ENCODE results near the gene MLX.
"Not testable (repeated sequence)": the region's sequence is repeated elsewhere in the genome, so short reads cannot be mapped to it uniquely, and the experiment has no call there.

MLX gene

GRCh38 chr17:42548993-42549755 is 17.7 kb upstream of the MLX start:
- TF ChIP-seq EZH2phosphoT487 (IDR thresholded peaks at IDR 0.05; ENCODE audit: low read length) (no peak), EZH2 (optimal IDR thresholded peaks at IDR 0.05; ENCODE audit: low read depth, low read length) (no peak)
- TF ChIP-seq, protein P1, sequence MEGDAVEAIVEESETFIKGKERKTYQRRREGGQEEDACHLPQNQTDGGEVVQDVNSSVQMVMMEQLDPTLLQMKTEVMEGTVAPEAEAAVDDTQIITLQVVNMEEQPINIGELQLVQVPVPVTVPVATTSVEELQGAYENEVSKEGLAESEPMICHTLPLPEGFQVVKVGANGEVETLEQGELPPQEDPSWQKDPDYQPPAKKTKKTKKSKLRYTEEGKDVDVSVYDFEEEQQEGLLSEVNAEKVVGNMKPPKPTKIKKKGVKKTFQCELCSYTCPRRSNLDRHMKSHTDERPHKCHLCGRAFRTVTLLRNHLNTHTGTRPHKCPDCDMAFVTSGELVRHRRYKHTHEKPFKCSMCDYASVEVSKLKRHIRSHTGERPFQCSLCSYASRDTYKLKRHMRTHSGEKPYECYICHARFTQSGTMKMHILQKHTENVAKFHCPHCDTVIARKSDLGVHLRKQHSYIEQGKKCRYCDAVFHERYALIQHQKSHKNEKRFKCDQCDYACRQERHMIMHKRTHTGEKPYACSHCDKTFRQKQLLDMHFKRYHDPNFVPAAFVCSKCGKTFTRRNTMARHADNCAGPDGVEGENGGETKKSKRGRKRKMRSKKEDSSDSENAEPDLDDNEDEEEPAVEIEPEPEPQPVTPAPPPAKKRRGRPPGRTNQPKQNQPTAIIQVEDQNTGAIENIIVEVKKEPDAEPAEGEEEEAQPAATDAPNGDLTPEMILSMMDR (IDR thresholded peaks at IDR 0.05; ENCODE audit: low read length): no peak
- Histone ChIP-seq H3K79me2 (ENCODE audit: low read length) (peaks cover 4% of the 10 kb centered on the region), H2AFZ (ENCODE audit: low read length) (no peak overlapping the region), H3K27me3 (replicated peaks; ENCODE audit: insufficient read depth, low read length) (no peaks in the 10 kb centered on the region), H3K27ac (ENCODE audit: low read length) (no peak overlapping the region), H3F3A (ENCODE audit: insufficient read depth, low read length) (no peaks in the 10 kb centered on the region), H3K4me2 (ENCODE audit: low read depth, low read length) (peak overlapping the region; percentile 76; the same call in 1 of the 2 replicates), H3K9me2 (replicated peaks; ENCODE audit: insufficient read depth, low read length) (no peaks in the 10 kb centered on the region), H3K36me3 (replicated peaks; ENCODE audit: insufficient read depth, low read length) (no peaks in the 10 kb centered on the region), H4K20me1 (ENCODE audit: insufficient read depth, low read length) (no peaks in the 10 kb centered on the region), H3K4me1 (ENCODE audit: low read length) (0 out of 2 replicates have a peak, but pooled peaks cover 4% of the 10 kb centered on the region), H3K9me3 (replicated peaks; ENCODE audit: insufficient read depth, low read length) (no peaks in the 10 kb centered on the region), H3K4me3 (ENCODE audit: low read length) (peak overlapping the region; percentile 50; the same call in 1 of the 2 replicates), H3K9ac (ENCODE audit: low read length) (no peak overlapping the region)
- no peak for DNase-seq

- H3K4me2 ChIP-seq (ENCODE audit: low read depth, low read length): peak within 1 kb of the TSS; percentile 83; the same call in 1 of the 2 replicates
- H3K27ac ChIP-seq (ENCODE audit: low read length); H3K4me3 ChIP-seq (ENCODE audit: low read length); H3K4me1 ChIP-seq (ENCODE audit: low read length); H2AFZ ChIP-seq (ENCODE audit: low read length); DNase-seq; H3K9me3 ChIP-seq (replicated peaks; ENCODE audit: insufficient read depth, low read length); H3K9ac ChIP-seq (ENCODE audit: low read length); H3K79me2 ChIP-seq (ENCODE audit: low read length); H3K9me2 ChIP-seq (replicated peaks; ENCODE audit: insufficient read depth, low read length); H3F3A ChIP-seq (ENCODE audit: insufficient read depth, low read length); H3K36me3 ChIP-seq (replicated peaks; ENCODE audit: insufficient read depth, low read length); H4K20me1 ChIP-seq (ENCODE audit: insufficient read depth, low read length); H3K27me3 ChIP-seq (replicated peaks; ENCODE audit: insufficient read depth, low read length): not testable (repeated sequence)
These were observed 14.2 kb upstream of the MLX start, which contains the start of gene HSD17B1 for GRCh38 chr17:42552736-42553135. Gene HSD17B1, plus strand, starts transcription at chr17:42552923. Its CDS starts 11 bp downstream, at chr17:42552934.

DNA sequence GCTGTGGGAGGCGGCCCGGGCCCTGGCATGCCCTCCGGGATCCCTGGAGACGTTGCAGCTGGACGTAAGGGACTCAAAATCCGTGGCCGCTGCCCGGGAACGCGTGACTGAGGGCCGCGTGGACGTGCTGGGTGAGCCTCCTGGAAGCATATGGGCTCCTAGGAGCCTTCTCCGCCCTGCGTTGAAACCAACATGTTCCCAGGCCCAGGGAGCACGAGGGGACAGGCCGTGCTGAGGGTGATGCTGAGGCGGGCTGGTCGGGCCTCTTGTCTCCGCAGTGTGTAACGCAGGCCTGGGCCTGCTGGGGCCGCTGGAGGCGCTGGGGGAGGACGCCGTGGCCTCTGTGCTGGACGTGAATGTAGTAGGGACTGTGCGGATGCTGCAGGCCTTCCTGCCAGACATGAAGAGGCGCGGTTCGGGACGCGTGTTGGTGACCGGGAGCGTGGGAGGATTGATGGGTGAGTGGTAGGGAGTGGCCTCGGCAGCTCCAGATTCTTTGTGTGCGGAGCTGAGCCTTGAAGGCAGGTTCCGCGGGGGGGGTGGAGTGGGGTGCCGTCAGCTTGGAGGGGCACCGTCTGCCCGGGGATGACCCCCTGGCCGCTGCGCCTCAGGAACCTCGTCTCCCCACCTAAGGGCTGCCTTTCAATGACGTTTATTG is 13.6 kb upstream of the MLX start:
- no peaks in the 10 kb centered on the region for H3K36me3 ChIP-seq (replicated peaks; ENCODE audit: insufficient read depth, low read length)
- H3K9ac ChIP-seq (ENCODE audit: low read length): no peak overlapping the region
- no peak overlapping the region for H2AFZ ChIP-seq (ENCODE audit: low read length)
- no peak overlapping the region for H3K4me2 ChIP-seq (ENCODE audit: low read depth, low read length)
- no peak overlapping the region for H3K4me3 ChIP-seq (ENCODE audit: low read length)
- no peaks in the 10 kb centered on the region for H3F3A ChIP-seq (ENCODE audit: insufficient read depth, low read length)
- TF ChIP-seq, protein P1 (IDR thresholded peaks at IDR 0.05; ENCODE audit: low read length): no peak
- TF ChIP-seq EZH2 (optimal IDR thresholded peaks at IDR 0.05; ENCODE audit: low read depth, low read length): no peak
- TF ChIP-seq EZH2phosphoT487 (IDR thresholded peaks at IDR 0.05; ENCODE audit: low read length): no peak
- H3K79me2 ChIP-seq (ENCODE audit: low read length): peaks cover 10% of the 10 kb centered on the region
- no peaks in the 10 kb centered on the region for H3K9me3 ChIP-seq (replicated peaks; ENCODE audit: insufficient read depth, low read length)
- H3K4me1 ChIP-seq (ENCODE audit: low read length): 0 out of 2 replicates have a peak, but pooled peaks cover 4% of the 10 kb centered on the region
- no peaks in the 10 kb centered on the region for H3K9me2 ChIP-seq (replicated peaks; ENCODE audit: insufficient read depth, low read length)
- H3K27ac ChIP-seq (ENCODE audit: low read length): no peak overlapping the region
- no peak for DNase-seq
- no peaks in the 10 kb centered on the region for H4K20me1 ChIP-seq (ENCODE audit: insufficient read depth, low read length)
- H3K27me3 ChIP-seq (replicated peaks; ENCODE audit: insufficient read depth, low read length): no peaks in the 10 kb centered on the region
